Smooth muscle cell (in vitro differentiated cells): Measurements from ENCODE around the gene SESN1. TPM values are rescaled to one million over a fixed set of nuclear protein-coding genes. Genes with fewer than 3 reads are reported as not detected.

Experiments
- DNase-seq: peaks from one replicate; lab custom pipeline; 2025; ENCODE audit not compliant: unreplicated experiment; lab: John Stamatoyannopoulos, UW
- H2AFZ ChIP-seq: fragments of 200-600 bp; sonication (generic); 2 replicates; pipeline ENCODE4 v1.6.0; 2016; ENCODE audit warnings: antibody characterized with exemption, low read depth, mild to moderate bottlenecking
- H3F3A ChIP-seq: fragments of 200-600 bp; sonication (generic); 2 replicates; pipeline ENCODE4 v1.6.0; 2017; ENCODE audit warnings: antibody characterized with exemption, low read depth
- H3K27ac ChIP-seq: fragments of 200-600 bp; sonication (generic); 2 replicates; pipeline ENCODE4 v1.5.1; 2016; ENCODE audit warnings: low read depth, mild to moderate bottlenecking
- H3K27me3 ChIP-seq: fragments of 200-600 bp; sonication (generic); 2 replicates; pipeline ENCODE4 v1.6.1; 2016; ENCODE audit warnings: low read depth, mild to moderate bottlenecking
- H3K36me3 ChIP-seq: fragments of 200-600 bp; sonication (generic); 2 replicates; pipeline ENCODE4 v1.5.1; 2016; ENCODE audit warnings: low read depth
- H3K4me1 ChIP-seq: fragments of 200-600 bp; sonication (generic); 2 replicates; pipeline ENCODE4 v1.5.1; 2016; ENCODE audit warnings: low read depth
- H3K4me2 ChIP-seq: fragments of 200-600 bp; sonication (generic); 2 replicates; pipeline ENCODE4 v1.6.0; 2016; ENCODE audit warnings: mild to moderate bottlenecking
- H3K4me3 ChIP-seq: fragments of 200-600 bp; sonication (generic); 2 replicates; pipeline ENCODE4 v1.5.1; 2016; ENCODE audit warnings: mild to moderate bottlenecking
- H3K79me2 ChIP-seq: fragments of 200-600 bp; sonication (generic); 2 replicates; pipeline ENCODE4 v1.6.0; 2016; ENCODE audit warnings: low read depth, mild to moderate bottlenecking
- H3K9ac ChIP-seq: fragments of 200-600 bp; sonication (generic); 2 replicates; pipeline ENCODE4 v1.6.0; 2016; ENCODE audit warnings: low read depth
- H3K9me3 ChIP-seq: fragments of 200-600 bp; sonication (generic); replicated peaks from 2 replicates; pipeline ENCODE4 v1.5.1; 2016; ENCODE audit warnings: low read depth
- H4K20me1 ChIP-seq: fragments of 200-600 bp; sonication (generic); 2 replicates; pipeline ENCODE4 v1.6.0; 2016; ENCODE audit warnings: low read depth
- WGBS: methylation state at CpG from one replicate; pipeline ENCODE4 v1.1.7; 2016; ENCODE audit warnings: low lambda C conversion rate; 5-methylcytosine and 5-hydroxymethylcytosine counted together
- polyA plus RNA-seq: library from polyadenylated mRNA; unstranded; fragments of >200 nt; fragmentation: Nextera tagmentation; extraction: Ambion mirVana; gene quantifications from 2 replicates; pipeline ENCODE4 v1.2.1, GENCODE V29; 2016
- total RNA-seq: library from RNA; depleted of rRNA; stranded (reverse); fragments of >200 nt; gene quantifications from 2 replicates; pipeline ENCODE4 v1.2.3, GENCODE V29; 2014
- TF ChIP-seq, protein P1 (sequence below): fragments of 200-600 bp; sonication (generic); IDR thresholded peaks from 2 replicates; pipeline ENCODE4 v1.5.1; 2017; ENCODE audit warnings: borderline replicate concordance, mild to moderate bottlenecking, antibody characterized with exemption; ENCODE audit not compliant: insufficient read depth, poor library complexity, severe bottlenecking

Gene SESN1
- total and polyA plus RNA-seq, 2 experiments from 2014 or later: 24.1 to 38.7 TPM

DNA sequence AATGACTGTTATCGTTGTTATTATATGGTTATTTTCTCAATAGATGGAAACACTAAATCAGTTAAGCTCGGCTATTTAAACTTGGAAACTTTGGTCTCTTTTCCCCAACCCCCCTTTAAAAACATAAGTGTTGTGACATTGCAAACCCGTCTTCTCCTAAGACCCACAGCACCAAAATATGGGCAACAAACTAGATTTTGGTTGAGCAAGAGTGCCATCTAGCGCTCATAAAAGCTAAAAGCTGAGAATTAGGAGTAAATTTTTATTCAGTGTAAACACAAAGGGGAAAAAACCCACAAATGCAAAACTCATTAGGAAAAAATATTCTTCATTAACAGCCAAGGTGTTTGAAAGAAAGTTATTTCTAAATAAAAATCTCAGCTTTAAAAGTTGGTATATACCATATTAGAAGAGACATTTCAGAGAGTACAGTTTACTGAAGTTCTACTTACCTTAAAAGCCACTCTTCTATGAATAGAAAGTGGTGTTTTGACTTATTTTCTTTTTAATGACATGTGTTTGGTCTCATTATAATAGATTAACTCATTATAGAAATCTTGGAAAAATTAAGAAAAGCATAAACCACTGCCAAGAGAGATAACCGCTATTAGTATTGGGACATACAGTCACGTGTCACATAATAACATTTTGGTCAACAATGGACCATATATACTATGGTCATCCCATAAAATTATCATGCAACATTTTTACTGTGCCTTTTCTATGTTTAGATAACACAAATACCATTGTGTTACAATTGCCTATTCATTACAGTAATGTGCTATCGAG lies 21.1 kb downstream of the SESN1 start:
- no peaks in the 10 kb centered on the region for H3F3A ChIP-seq
- H3K79me2 ChIP-seq: peaks cover 3% of the 10 kb centered on the region
- H3K9ac ChIP-seq: no peak overlapping the region
- H4K20me1 ChIP-seq: no peaks in the 10 kb centered on the region
- peak overlapping the region; percentile 62 for H3K4me2 ChIP-seq
- H3K27ac ChIP-seq: no peak overlapping the region
- no peaks in the 10 kb centered on the region for H3K4me1 ChIP-seq
- no peak for DNase-seq
- H3K9me3 ChIP-seq: no peaks in the 10 kb centered on the region
- H3K4me3 ChIP-seq: no peak overlapping the region
- 44% methylated on average over 7 of the region's 7 CpGs for WGBS
- H3K36me3 ChIP-seq: no peaks in the 10 kb centered on the region
- TF ChIP-seq, protein P1, sequence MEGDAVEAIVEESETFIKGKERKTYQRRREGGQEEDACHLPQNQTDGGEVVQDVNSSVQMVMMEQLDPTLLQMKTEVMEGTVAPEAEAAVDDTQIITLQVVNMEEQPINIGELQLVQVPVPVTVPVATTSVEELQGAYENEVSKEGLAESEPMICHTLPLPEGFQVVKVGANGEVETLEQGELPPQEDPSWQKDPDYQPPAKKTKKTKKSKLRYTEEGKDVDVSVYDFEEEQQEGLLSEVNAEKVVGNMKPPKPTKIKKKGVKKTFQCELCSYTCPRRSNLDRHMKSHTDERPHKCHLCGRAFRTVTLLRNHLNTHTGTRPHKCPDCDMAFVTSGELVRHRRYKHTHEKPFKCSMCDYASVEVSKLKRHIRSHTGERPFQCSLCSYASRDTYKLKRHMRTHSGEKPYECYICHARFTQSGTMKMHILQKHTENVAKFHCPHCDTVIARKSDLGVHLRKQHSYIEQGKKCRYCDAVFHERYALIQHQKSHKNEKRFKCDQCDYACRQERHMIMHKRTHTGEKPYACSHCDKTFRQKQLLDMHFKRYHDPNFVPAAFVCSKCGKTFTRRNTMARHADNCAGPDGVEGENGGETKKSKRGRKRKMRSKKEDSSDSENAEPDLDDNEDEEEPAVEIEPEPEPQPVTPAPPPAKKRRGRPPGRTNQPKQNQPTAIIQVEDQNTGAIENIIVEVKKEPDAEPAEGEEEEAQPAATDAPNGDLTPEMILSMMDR: peak; percentile 69
- H2AFZ ChIP-seq: no peak overlapping the region
- no peaks in the 10 kb centered on the region for H3K27me3 ChIP-seq

DNA sequence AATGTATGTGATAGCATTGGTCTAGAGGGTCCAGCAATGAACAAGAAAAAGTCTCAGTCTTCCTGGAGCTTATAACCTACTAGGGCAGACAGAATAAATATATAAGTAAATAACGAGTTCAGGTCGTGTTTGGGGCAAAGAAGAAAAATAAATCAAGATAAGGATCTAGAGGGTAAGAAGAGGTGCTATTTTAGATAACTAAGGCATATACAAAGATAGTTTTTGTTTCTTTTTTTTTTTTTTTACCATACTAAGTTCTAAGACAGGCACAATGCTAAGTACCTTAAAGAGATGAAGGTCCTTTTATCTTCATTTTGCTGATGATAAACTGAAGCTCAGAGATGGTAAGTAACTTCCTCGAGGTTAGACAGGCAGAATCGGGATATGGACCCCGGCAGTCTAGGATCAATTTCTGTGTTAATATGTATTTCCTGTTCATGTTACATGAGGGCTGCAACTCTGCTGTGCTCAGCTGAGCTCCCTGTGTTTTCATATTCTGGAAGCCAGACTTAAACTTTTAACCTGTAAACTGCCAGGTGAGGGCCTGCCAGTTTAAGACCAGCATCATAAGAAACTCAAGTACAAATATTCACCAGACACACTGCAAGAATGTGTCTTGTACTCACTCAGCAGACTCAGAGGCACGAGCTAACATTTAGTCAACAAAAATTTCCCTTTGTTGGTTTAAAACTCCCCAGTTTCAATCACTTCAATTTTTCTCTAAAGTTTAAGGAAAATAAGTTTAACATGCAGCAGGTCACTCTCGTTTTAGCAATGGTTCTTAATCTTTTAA lies 23.3 kb downstream of the SESN1 start:
- Histone ChIP-seq H3K9ac (no peak overlapping the region), H3K4me1 (no peaks in the 10 kb centered on the region), H3K9me3 (no peaks in the 10 kb centered on the region), H3F3A (no peaks in the 10 kb centered on the region), H3K79me2 (peaks cover 3% of the 10 kb centered on the region), H3K4me2 (no peak overlapping the region), H4K20me1 (no peaks in the 10 kb centered on the region), H3K36me3 (no peaks in the 10 kb centered on the region), H3K27me3 (no peaks in the 10 kb centered on the region), H3K27ac (no peak overlapping the region), H2AFZ (no peak overlapping the region), H3K4me3 (no peak overlapping the region)
- TF ChIP-seq, protein P1: no peak
- WGBS: 73% methylated on average over 7 of the region's 7 CpGs
- DNase-seq: no peak

DNA sequence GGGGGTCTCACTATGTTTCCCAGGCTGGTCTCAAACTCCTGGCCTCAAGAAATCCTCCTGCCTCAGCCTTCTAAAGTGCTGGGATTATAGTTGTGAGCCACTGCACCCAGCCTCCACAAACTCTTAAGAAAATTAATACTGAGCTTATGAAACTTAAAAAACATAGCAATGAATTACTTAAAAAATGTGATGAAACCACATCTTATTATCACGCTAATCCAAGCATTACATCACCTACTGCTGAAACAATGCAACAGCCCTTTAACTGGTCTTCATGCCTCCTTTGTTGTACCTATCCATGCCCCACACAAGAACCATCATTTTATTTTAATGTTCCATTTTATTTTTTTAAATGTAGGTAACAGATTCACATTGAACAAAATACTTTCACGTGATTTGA lies 24.9 kb downstream of the SESN1 start:
- Histone ChIP-seq H2AFZ (no peak overlapping the region), H3K36me3 (no peaks in the 10 kb centered on the region), H4K20me1 (no peaks in the 10 kb centered on the region), H3K4me3 (no peak overlapping the region), H3K9ac (no peak overlapping the region), H3K4me2 (no peak overlapping the region), H3F3A (no peaks in the 10 kb centered on the region), H3K4me1 (no peaks in the 10 kb centered on the region), H3K27ac (no peak overlapping the region), H3K27me3 (no peaks in the 10 kb centered on the region), H3K9me3 (no peaks in the 10 kb centered on the region), H3K79me2 (peaks cover 7% of the 10 kb centered on the region)
- TF ChIP-seq, protein P1: no peak
- no peak for DNase-seq
- 94% methylated on average over 2 of the region's 2 CpGs for WGBS
